Neural cell (in vitro differentiated cells): Measurements from ENCODE around the gene CNTNAP2. TPM values are rescaled to one million over a fixed set of nuclear protein-coding genes. Genes with fewer than 3 reads are reported as not detected.

Experiments
- H2AFZ ChIP-seq: fragments of 200-600, 300-800 bp; sonication (generic), shearing (Covaris generic); 2 replicates; pipeline ENCODE4 v1.6.0; 2014; ENCODE audit warnings: low read depth, mild to moderate bottlenecking, antibody characterized with exemption, low read length, moderate library complexity
- H3F3A ChIP-seq: fragments of 200-600 bp; shearing (Covaris generic); 2 replicates; pipeline ENCODE4 v1.6.1; 2016; ENCODE audit warnings: mild to moderate bottlenecking, moderate library complexity, mixed read lengths, antibody characterized with exemption, low read length; ENCODE audit not compliant: insufficient read depth, poor library complexity, severe bottlenecking
- H3K27ac ChIP-seq: fragments of 200-600, 300-800 bp; sonication (generic), shearing (Covaris generic); 2 replicates; pipeline ENCODE4 v1.5.1; 2014; ENCODE audit warnings: mild to moderate bottlenecking, low read length, moderate library complexity
- H3K27me3 ChIP-seq: fragments of 300-800, 200-600 bp; sonication (generic), shearing (Covaris generic); 2 replicates; pipeline ENCODE4 v1.6.0; 2014; ENCODE audit warnings: mild to moderate bottlenecking, low read depth, low read length, moderate library complexity; ENCODE audit not compliant: insufficient read depth
- H3K36me3 ChIP-seq: fragments of 300-800, 200-600 bp; sonication (generic), shearing (Covaris generic); 2 replicates; pipeline ENCODE4 v1.5.1; 2014; ENCODE audit warnings: mild to moderate bottlenecking, antibody characterized with exemption, low read length, moderate library complexity; ENCODE audit not compliant: insufficient read depth
- H3K4me2 ChIP-seq: fragments of 300-800, 200-600 bp; sonication (generic), shearing (Covaris generic); 2 replicates; pipeline ENCODE4 v1.6.0; 2014; ENCODE audit warnings: mild to moderate bottlenecking, low read length
- H3K4me3 ChIP-seq: fragments of 300-800, 200-600 bp; sonication (generic), shearing (Covaris generic); 2 replicates; pipeline ENCODE4 v1.5.1; 2014; ENCODE audit warnings: mild to moderate bottlenecking, low read length, moderate library complexity
- H3K79me2 ChIP-seq: fragments of 200-600 bp; shearing (Covaris generic); replicated peaks from 2 replicates; pipeline ENCODE4 v1.6.0; 2014; ENCODE audit warnings: mild to moderate bottlenecking, low read length, moderate library complexity; ENCODE audit not compliant: insufficient read depth
- H3K9ac ChIP-seq: fragments of 300-800, 200-600 bp; sonication (generic), shearing (Covaris generic); 2 replicates; pipeline ENCODE4 v1.6.1; 2016; ENCODE audit warnings: mild to moderate bottlenecking, low read length, mixed read lengths
- H3K9me2 ChIP-seq: fragments of 200-600 bp; shearing (Covaris generic); 2 replicates; pipeline ENCODE4 v1.6.1; 2016; ENCODE audit warnings: mild to moderate bottlenecking, low read length, mixed read lengths; ENCODE audit not compliant: insufficient read depth
- H3K9me3 ChIP-seq: fragments of 200-600, 300-800 bp; sonication (generic), shearing (Covaris generic); 2 replicates; pipeline ENCODE4 v1.6.1; 2016; ENCODE audit warnings: mild to moderate bottlenecking, mixed run types, low read length, moderate library complexity, mixed read lengths
- H4K20me1 ChIP-seq: fragments of 200-600 bp; shearing (Covaris generic); 2 replicates; pipeline ENCODE4 v1.6.1; 2016; ENCODE audit warnings: mild to moderate bottlenecking, mixed run types; ENCODE audit not compliant: insufficient read depth
- EP300 ChIP-seq: fragments of 450-650 bp; conservative IDR thresholded peaks from 2 replicates; pipeline ENCODE4 v1.6.1; 2014; ENCODE audit warnings: antibody characterized with exemption, mild to moderate bottlenecking, moderate library complexity; ENCODE audit not compliant: poor library complexity, severe bottlenecking
- EZH2 ChIP-seq: fragments of 200-600, 300-800 bp; shearing (Covaris generic), sonication (generic); IDR thresholded peaks from 2 replicates; pipeline ENCODE4 v1.6.1; 2014; ENCODE audit warnings: antibody characterized with exemption, low read length, borderline replicate concordance, mild to moderate bottlenecking; ENCODE audit not compliant: insufficient read depth, poor library complexity, severe bottlenecking
- MXI1 ChIP-seq: fragments of 450-650 bp; conservative IDR thresholded peaks from 2 replicates; pipeline ENCODE4 v1.6.1; 2014; ENCODE audit warnings: antibody characterized with exemption, mild to moderate bottlenecking; ENCODE audit not compliant: poor library complexity, severe bottlenecking
- POLR2AphosphoS5 ChIP-seq: IDR thresholded peaks from 2 replicates; pipeline ENCODE4 v1.6.1; 2012
- RAD21 ChIP-seq: fragments of 450-650 bp; conservative IDR thresholded peaks from 2 replicates; pipeline ENCODE4 v1.6.1; 2014; ENCODE audit warnings: antibody characterized with exemption, mild to moderate bottlenecking, moderate library complexity
- SMC3 ChIP-seq: fragments of 450-650 bp; conservative IDR thresholded peaks from 2 replicates; pipeline ENCODE4 v1.6.1; 2014; ENCODE audit warnings: antibody characterized with exemption, mild to moderate bottlenecking, moderate library complexity; ENCODE audit not compliant: poor library complexity
- TAF1 ChIP-seq: IDR thresholded peaks from 2 replicates; pipeline ENCODE4 v1.6.1; 2012; ENCODE audit warnings: low read depth
- polyA plus RNA-seq: library from polyadenylated mRNA; depleted of rRNA; stranded (reverse); fragments of >200 nt; gene quantifications from 2 replicates; pipeline ENCODE4 v1.2.3, GENCODE V29; 2014
- TF ChIP-seq, protein P1 (sequence below): IDR thresholded peaks from 2 replicates; pipeline ENCODE4 v1.6.1; 2012; ENCODE audit warnings: borderline replicate concordance
- TF ChIP-seq, protein P2 (sequence below): fragments of 450-650 bp; IDR thresholded peaks from 2 replicates; pipeline ENCODE4 v1.5.1; 2014; ENCODE audit warnings: antibody characterized with exemption, mild to moderate bottlenecking, moderate library complexity; ENCODE audit not compliant: poor library complexity, severe bottlenecking

Gene CNTNAP2
- polyA plus RNA-seq, 1 donor from 2014 or later: 276 TPM

DNA sequence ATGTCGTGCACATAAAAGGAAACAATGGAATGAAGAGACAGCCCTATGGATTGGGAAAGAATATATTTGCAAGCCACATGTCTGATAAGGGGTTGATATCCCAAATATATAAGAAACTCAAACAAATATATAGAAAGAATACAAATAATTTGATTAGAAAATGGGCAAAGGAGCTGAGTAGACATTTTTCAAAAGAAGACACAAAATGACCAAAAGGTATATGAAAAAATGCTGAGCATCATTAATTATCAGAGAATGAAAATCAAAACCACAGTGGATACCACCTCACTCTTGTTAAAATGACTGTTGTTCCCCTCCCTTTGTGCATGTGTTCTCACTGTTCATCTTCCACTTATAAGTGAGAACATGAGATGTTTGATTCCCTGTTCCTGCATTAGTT lies 175.3 kb downstream of the CNTNAP2 start:
- Histone ChIP-seq H2AFZ (no peak overlapping the region), H3K27ac (no peak overlapping the region), H3K4me2 (no peak overlapping the region), H3K9me2 (no peaks in the 10 kb centered on the region), H3K36me3 (no peaks in the 10 kb centered on the region), H3K4me3 (no peak overlapping the region), H3K79me2 (no peaks in the 10 kb centered on the region), H3K9me3 (no peaks in the 10 kb centered on the region), H3K9ac (no peak overlapping the region), H4K20me1 (no peaks in the 10 kb centered on the region), H3K27me3 (no peaks in the 10 kb centered on the region), H3F3A (no peaks in the 10 kb centered on the region)
- TF ChIP-seq TAF1: no peak
- TF ChIP-seq RAD21: no peak
- TF ChIP-seq, protein P1, sequence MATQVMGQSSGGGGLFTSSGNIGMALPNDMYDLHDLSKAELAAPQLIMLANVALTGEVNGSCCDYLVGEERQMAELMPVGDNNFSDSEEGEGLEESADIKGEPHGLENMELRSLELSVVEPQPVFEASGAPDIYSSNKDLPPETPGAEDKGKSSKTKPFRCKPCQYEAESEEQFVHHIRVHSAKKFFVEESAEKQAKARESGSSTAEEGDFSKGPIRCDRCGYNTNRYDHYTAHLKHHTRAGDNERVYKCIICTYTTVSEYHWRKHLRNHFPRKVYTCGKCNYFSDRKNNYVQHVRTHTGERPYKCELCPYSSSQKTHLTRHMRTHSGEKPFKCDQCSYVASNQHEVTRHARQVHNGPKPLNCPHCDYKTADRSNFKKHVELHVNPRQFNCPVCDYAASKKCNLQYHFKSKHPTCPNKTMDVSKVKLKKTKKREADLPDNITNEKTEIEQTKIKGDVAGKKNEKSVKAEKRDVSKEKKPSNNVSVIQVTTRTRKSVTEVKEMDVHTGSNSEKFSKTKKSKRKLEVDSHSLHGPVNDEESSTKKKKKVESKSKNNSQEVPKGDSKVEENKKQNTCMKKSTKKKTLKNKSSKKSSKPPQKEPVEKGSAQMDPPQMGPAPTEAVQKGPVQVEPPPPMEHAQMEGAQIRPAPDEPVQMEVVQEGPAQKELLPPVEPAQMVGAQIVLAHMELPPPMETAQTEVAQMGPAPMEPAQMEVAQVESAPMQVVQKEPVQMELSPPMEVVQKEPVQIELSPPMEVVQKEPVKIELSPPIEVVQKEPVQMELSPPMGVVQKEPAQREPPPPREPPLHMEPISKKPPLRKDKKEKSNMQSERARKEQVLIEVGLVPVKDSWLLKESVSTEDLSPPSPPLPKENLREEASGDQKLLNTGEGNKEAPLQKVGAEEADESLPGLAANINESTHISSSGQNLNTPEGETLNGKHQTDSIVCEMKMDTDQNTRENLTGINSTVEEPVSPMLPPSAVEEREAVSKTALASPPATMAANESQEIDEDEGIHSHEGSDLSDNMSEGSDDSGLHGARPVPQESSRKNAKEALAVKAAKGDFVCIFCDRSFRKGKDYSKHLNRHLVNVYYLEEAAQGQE: no peak
- TF ChIP-seq SMC3: no peak
- TF ChIP-seq, protein P2, sequence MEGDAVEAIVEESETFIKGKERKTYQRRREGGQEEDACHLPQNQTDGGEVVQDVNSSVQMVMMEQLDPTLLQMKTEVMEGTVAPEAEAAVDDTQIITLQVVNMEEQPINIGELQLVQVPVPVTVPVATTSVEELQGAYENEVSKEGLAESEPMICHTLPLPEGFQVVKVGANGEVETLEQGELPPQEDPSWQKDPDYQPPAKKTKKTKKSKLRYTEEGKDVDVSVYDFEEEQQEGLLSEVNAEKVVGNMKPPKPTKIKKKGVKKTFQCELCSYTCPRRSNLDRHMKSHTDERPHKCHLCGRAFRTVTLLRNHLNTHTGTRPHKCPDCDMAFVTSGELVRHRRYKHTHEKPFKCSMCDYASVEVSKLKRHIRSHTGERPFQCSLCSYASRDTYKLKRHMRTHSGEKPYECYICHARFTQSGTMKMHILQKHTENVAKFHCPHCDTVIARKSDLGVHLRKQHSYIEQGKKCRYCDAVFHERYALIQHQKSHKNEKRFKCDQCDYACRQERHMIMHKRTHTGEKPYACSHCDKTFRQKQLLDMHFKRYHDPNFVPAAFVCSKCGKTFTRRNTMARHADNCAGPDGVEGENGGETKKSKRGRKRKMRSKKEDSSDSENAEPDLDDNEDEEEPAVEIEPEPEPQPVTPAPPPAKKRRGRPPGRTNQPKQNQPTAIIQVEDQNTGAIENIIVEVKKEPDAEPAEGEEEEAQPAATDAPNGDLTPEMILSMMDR: no peak
- TF ChIP-seq MXI1: no peak
- no peak for TF ChIP-seq EP300

DNA sequence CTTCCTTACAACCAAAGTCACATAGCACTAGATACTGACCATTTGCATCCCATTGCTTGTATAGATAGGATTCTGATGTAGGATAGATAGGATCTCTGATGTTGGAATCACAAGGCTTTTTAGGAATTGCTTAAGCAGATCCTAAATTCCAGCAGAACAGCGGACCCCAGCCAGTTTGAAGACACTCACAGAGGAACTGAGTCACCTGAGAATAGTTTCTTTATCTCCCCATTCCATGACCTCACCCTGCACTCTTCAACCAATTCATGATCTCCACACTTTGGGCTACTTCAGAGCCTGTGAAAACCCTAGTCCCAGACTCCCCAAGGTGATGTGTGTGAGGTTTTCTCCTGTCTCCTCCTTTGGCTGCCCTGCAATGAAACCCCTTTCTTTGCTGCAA lies 179.4 kb downstream of the CNTNAP2 start:
- no peaks in the 10 kb centered on the region for H4K20me1 ChIP-seq
- H3F3A ChIP-seq: no peaks in the 10 kb centered on the region
- H3K4me2 ChIP-seq: no peak overlapping the region
- TF ChIP-seq, protein P2: no peak
- TF ChIP-seq RAD21: no peak
- no peak for TF ChIP-seq SMC3
- no peak for TF ChIP-seq TAF1
- TF ChIP-seq POLR2AphosphoS5: no peak
- TF ChIP-seq EZH2: no peak
- TF ChIP-seq, protein P1: no peak
- no peak for TF ChIP-seq EP300
- no peak for TF ChIP-seq MXI1
- H3K27me3 ChIP-seq: no peaks in the 10 kb centered on the region
- H3K9ac ChIP-seq: no peak overlapping the region
- no peaks in the 10 kb centered on the region for H3K9me2 ChIP-seq
- no peak overlapping the region for H2AFZ ChIP-seq
- no peaks in the 10 kb centered on the region for H3K36me3 ChIP-seq
- H3K4me3 ChIP-seq: no peak overlapping the region
- no peaks in the 10 kb centered on the region for H3K79me2 ChIP-seq
- no peak overlapping the region for H3K27ac ChIP-seq
- no peaks in the 10 kb centered on the region for H3K9me3 ChIP-seq
